ENCODE data around the gene FCER2. TPM values are rescaled to one million over a fixed set of nuclear protein-coding genes. Genes with fewer than 3 reads are reported as not detected.

Gene FCER2
- total RNA-seq, 1 experiment from 2014 or later, result not detected

GRCh38 chr19:7743425-7743841 lies 41.5 kb upstream of the FCER2 start:
- Histone ChIP-seq H3K23ac (ENCODE audit: insufficient read length, low read depth, low read length) (no peak overlapping the region), H2BK12ac (ENCODE audit: insufficient read length, low read depth, low read length) (no peak overlapping the region), H3K79me2 (ENCODE audit: insufficient read depth, low read length) (no peaks in the 10 kb centered on the region), H3K79me1 (ENCODE audit: insufficient read depth, low read depth, low read length, poor library complexity, severe bottlenecking) (no peaks in the 10 kb centered on the region), H3K27me3 (ENCODE audit: insufficient read depth, low read length) (no peaks in the 10 kb centered on the region), H3K18ac (ENCODE audit: insufficient read length, low read depth, low read length) (no peak overlapping the region), H3K4me1 (ENCODE audit: insufficient read depth, low read length) (peaks cover 9% of the 10 kb centered on the region; the same call in 1 of the 2 replicates), H3K4me2 (ENCODE audit: insufficient read depth, insufficient read length, low read length) (no peak overlapping the region), H3K4ac (ENCODE audit: low read depth, low read length) (no peak overlapping the region), H4K5ac (ENCODE audit: insufficient read length, low read depth, low read length) (no peak overlapping the region), H2BK120ac (ENCODE audit: low read depth, low read length, poor library complexity, severe bottlenecking) (no peak overlapping the region), H2AK5ac (ENCODE audit: insufficient read length, low read length) (no peak overlapping the region), H4K20me1 (ENCODE audit: control insufficient read depth, insufficient read depth, insufficient read length) (no peaks in the 10 kb centered on the region), H3K23me2 (ENCODE audit: insufficient read length, low read depth, low read length, poor library complexity, severe bottlenecking) (no peaks in the 10 kb centered on the region), H2AFZ (ENCODE audit: low read length) (no peak overlapping the region), H2BK5ac (ENCODE audit: insufficient read length, low read length) (no peak overlapping the region), H3K56ac (ENCODE audit: insufficient read length, low read depth, low read length) (no peak overlapping the region), H2BK20ac (ENCODE audit: low read depth, low read length, poor library complexity, severe bottlenecking) (no peak overlapping the region), H3K27ac (ENCODE audit: insufficient read length, low read depth, low read length) (no peak overlapping the region), H3T11ph (ENCODE audit: low read length) (no peak overlapping the region), H4K8ac (replicated peaks; ENCODE audit: insufficient read length, low read depth, low read length) (no peak overlapping the region), H3K9me3 (ENCODE audit: control insufficient read depth, low read depth, low read length) (no peaks in the 10 kb centered on the region), H3K9ac (ENCODE audit: extremely low read depth, insufficient read length, low read length) (no peak overlapping the region), H4K91ac (ENCODE audit: insufficient read length, low read depth, low read length) (no peak overlapping the region), H3K14ac (ENCODE audit: insufficient read depth, low read length) (no peak overlapping the region; the same call in 1 of the 2 replicates), H2BK15ac (ENCODE audit: low read depth, low read length) (no peak overlapping the region)
- peaks cover 41% of the 10 kb centered on the region for H3K27me3 Mint-ChIP-seq (ENCODE audit: low read depth)
- no peak overlapping the region for H3K27ac Mint-ChIP-seq
- peaks cover 19 to 24% of the 10 kb centered on the region in 2 experiments for H3K4me1 Mint-ChIP-seq
- peaks cover 0 to 4% (median 0%) of the 10 kb centered on the region in 3 experiments; a peak in 4 of 7 replicates for H3K36me3 Mint-ChIP-seq (ENCODE audit: insufficient read depth in 1 of 3, low read depth in 3 of 3)
- no peak for TF ChIP-seq CTCF (conservative IDR thresholded peaks at IDR 0.05)
- no peak for DNase-seq
- H3K4me3 Mint-ChIP-seq, result no peak overlapping the region
- WGBS (ENCODE audit: extremely low coverage, insufficient read length, low lambda C conversion rate), result no CpG with 5 or more reads among the region's 2 CpGs
- H3K9me3 Mint-ChIP-seq, result peaks cover 2 to 5% of the 10 kb centered on the region in 2 experiments; a peak in 3 of 5 replicates
